Uterus (tissue), 2 donors: Measurements from ENCODE around the gene OTOG.

Experiments used
- POLR2A ChIP-seq, 2 donors: fragments of 450-650 bp; IDR thresholded peaks; one replicate each; pipeline ENCODE4 v1.6.1; 2016; ENCODE audit warnings: antibody characterized with exemption in 2 of 2, mild to moderate bottlenecking in 1 of 2, moderate library complexity in 1 of 2
- TF ChIP-seq, protein P1 (sequence below), 4 experiments: fragments of 200-600 bp in 2 of 4; fragments of 450-650 bp in 2 of 4; sonication (generic) in 2 of 4; IDR thresholded peaks; one replicate each; pipeline ENCODE4 v1.5.1; 2016 to 2019; ENCODE audit warnings: antibody characterized with exemption in 4 of 4, mild to moderate bottlenecking in 2 of 4, moderate library complexity in 1 of 4

DNA sequence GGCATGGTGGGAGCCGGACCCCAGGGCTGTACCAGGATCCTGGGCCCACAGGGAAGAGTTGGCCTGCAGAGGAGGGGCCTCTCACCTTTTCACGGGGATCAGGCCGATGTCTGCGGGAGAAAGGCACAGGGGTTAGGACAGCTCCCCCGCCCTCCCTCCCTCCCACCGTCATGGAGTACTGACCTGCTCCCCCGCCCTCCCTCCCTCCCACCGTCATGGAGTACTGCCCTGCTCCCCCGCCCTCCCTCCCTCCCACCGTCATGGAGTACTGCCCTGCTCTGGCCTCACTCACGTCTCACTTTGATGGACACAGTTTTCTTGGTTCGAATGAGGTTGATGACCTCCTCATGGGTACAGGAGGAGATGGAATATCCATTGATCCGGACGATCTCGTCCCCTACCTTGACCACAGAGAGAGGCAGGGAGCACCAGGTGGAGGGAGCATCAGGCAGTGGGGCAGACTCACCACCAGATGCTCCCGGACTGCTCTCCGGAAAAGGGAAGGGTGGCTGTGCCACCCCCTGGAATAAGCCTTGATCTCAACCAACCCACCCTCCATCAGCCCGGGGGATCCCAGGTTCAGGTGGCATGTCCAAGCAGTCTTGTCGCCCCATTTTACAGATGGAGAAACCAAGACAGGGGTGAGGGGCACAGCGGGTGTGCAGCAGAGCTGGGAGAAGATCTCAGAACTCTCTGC is 20.0 kb upstream of the OTOG start:
- no peak for TF ChIP-seq POLR2A (IDR thresholded peaks at IDR 0.05)
- TF ChIP-seq, protein P1, sequence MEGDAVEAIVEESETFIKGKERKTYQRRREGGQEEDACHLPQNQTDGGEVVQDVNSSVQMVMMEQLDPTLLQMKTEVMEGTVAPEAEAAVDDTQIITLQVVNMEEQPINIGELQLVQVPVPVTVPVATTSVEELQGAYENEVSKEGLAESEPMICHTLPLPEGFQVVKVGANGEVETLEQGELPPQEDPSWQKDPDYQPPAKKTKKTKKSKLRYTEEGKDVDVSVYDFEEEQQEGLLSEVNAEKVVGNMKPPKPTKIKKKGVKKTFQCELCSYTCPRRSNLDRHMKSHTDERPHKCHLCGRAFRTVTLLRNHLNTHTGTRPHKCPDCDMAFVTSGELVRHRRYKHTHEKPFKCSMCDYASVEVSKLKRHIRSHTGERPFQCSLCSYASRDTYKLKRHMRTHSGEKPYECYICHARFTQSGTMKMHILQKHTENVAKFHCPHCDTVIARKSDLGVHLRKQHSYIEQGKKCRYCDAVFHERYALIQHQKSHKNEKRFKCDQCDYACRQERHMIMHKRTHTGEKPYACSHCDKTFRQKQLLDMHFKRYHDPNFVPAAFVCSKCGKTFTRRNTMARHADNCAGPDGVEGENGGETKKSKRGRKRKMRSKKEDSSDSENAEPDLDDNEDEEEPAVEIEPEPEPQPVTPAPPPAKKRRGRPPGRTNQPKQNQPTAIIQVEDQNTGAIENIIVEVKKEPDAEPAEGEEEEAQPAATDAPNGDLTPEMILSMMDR (IDR thresholded peaks at IDR 0.05) = no peak
